Brain microvascular endothelial cell (primary cell): ENCODE results near the gene CSTF3.

Source experiments
- DNase-seq: peaks from one replicate; pipeline ENCODE4 v3.0.0-alpha.2; 2020
- H3K27ac ChIP-seq: fragments of 250-450 bp; sonication (Bioruptor Pico); 2 replicates; pipeline ENCODE4 v1.5.1; 2020; ENCODE audit warnings: mild to moderate bottlenecking, moderate library complexity
- H3K27me3 ChIP-seq: fragments of 250-450 bp; sonication (Bioruptor Pico); replicated peaks from 2 replicates; pipeline ENCODE4 v1.5.1; 2020; ENCODE audit warnings: mild to moderate bottlenecking
- H3K36me3 ChIP-seq: fragments of 250-450 bp; sonication (Bioruptor Pico); replicated peaks from 2 replicates; pipeline ENCODE4 v1.5.1; 2020; ENCODE audit warnings: mild to moderate bottlenecking
- H3K4me3 ChIP-seq: 2 replicates; pipeline ENCODE4 v1.5.1; 2011; ENCODE audit warnings: low read depth, mild to moderate bottlenecking, control low read depth, low read length, moderate library complexity
- CTCF ChIP-seq: IDR thresholded peaks from 2 replicates; pipeline ENCODE4 v1.5.1; 2011; ENCODE audit warnings: low read depth, mild to moderate bottlenecking, moderate library complexity, low read length, control low read depth, inconsistent platforms; ENCODE audit errors: missing control alignments
- in situ Hi-C: cut with HindIII; loops from 2 replicates; pipeline ENCODE4 v1.10.0; 2017; ENCODE audit warnings: low sequenced_read_pairs, low pct_ligation_motif_present

CSTF3 gene

GRCh38 chr11:33094157-33094556 is 67.1 kb downstream of the CSTF3 start:
- Histone ChIP-seq H3K27me3 (no peaks in the 10 kb centered on the region), H3K4me3 (no peak overlapping the region), H3K27ac (no peak overlapping the region), H3K36me3 (peaks cover 30% of the 10 kb centered on the region)
- DNase-seq, result no peak
- in situ Hi-C loops, result no loop called here
- no peak for TF ChIP-seq CTCF

- DNase-seq, result peak; percentile 7
- peak; percentile 42 for TF ChIP-seq CTCF
- Histone ChIP-seq H3K27ac (no peak overlapping the region), H3K27me3 (no peaks in the 10 kb centered on the region), H3K36me3 (peaks cover 21% of the 10 kb centered on the region), H3K4me3 (no peak overlapping the region)
- in situ Hi-C loops, result no loop called here
These were observed 71.5 kb downstream of the CSTF3 start for GRCh38 chr11:33089776-33090175.

- H3K36me3 ChIP-seq, result peaks cover 31% of the 10 kb centered on the region
- no peak for TF ChIP-seq CTCF
- H3K27ac ChIP-seq, result no peak overlapping the region
- in situ Hi-C loops, result no loop called here
- DNase-seq, result no peak
- H3K27me3 ChIP-seq, result no peaks in the 10 kb centered on the region
- no peak overlapping the region for H3K4me3 ChIP-seq
These were observed 75.3 kb downstream of the CSTF3 start for GRCh38 chr11:33086017-33086416.

DNA sequence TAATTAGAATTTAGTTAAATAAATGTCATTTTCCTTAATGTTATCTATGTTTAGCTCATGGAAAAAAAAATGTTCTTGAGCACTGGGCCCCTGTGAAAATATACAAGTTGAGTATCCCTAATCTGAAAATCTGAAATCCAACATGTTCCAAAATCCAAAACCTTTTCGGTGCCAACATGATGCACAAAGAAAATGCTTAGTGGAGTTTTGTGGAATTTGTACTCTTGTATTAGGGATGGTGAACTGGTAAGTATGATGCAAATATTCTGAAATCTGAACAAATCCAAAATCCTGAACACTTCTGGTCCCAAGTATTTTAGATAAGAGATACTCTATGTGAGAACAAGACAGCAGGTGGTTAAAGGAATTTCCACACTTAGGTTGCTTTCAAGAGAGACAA is 77.4 kb downstream of the CSTF3 start:
- Histone ChIP-seq H3K27me3 (no peaks in the 10 kb centered on the region), H3K27ac (no peak overlapping the region), H3K4me3 (no peak overlapping the region), H3K36me3 (peaks cover 30% of the 10 kb centered on the region)
- no peak for TF ChIP-seq CTCF
- no peak for DNase-seq
- in situ Hi-C loops, result no loop called here

DNA sequence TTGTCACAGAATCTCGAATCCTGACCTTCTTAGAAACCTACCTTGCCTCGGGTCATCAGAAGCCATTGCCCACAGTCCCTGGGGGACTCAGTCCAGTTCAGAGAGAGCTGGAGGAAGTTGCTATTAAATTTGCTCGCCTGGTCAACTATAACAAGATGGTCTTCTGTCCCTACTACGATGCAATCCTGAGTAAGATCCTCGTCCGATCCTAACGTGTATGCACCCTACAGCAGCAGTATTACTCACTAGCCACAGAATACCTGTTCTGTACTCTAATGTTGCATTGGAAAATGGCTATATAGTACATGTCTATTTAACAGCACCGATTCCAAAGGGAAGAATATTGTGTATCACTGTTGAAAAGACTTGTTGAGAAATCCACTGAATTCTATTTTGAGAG is 88.8 kb downstream of the CSTF3 start:
- Histone ChIP-seq H3K36me3 (peaks cover 46% of the 10 kb centered on the region), H3K27me3 (no peaks in the 10 kb centered on the region), H3K4me3 (no peak overlapping the region), H3K27ac (no peak overlapping the region)
- DNase-seq, result no peak
- in situ Hi-C loops, result no loop called here
- no peak for TF ChIP-seq CTCF

GRCh38 chr11:33068611-33069340 is 92.5 kb downstream of the CSTF3 start:
- in situ Hi-C loops, result no loop called here
- Histone ChIP-seq H3K27me3 (no peaks in the 10 kb centered on the region), H3K36me3 (peaks cover 50% of the 10 kb centered on the region), H3K4me3 (no peak overlapping the region), H3K27ac (no peak overlapping the region)
- DNase-seq, result no peak
- no peak for TF ChIP-seq CTCF
